Measurements from ENCODE around the gene ACTR8. TPM values are rescaled to one million over a fixed set of nuclear protein-coding genes. Genes with fewer than 3 reads are reported as not detected.

ACTR8 gene
- total RNA-seq, 3 donors from 2014 or later: 20.0 to 29.0 (median 22.6) TPM

DNA sequence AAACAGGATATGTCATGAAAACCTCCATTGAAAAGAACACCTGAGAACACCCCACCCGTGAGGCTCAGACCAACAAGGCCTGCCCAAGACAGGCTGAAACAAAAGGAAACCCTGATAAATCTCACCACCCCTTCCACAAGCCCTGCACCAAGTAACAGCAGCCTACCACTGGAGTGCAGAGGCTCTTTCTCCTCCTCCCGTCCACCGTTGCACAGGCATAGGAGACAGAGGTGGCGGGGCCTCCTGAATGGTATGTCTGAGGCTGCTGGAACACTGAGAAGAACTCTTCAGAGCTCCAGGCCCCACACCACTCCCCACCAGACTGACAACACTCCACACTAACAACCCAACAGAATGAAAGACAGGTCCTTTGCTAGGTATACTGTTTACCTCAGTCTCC, 57.2 kb downstream of the ACTR8 start:
- Histone ChIP-seq H3K9me3 (no peaks in the 10 kb centered on the region), H3K4me1 (no peaks in the 10 kb centered on the region), H3K36me3 (no peaks in the 10 kb centered on the region), H3K4me3 (no peak overlapping the region), H3K27ac (no peak overlapping the region), H3K27me3 (no peaks in the 10 kb centered on the region)
- intact Hi-C loops (cut with DNase I; ENCODE audit: low total_unique reads): no loop called here
- DNase-seq (ENCODE audit: low spot score in 2 of 2): no peak
- TF ChIP-seq POLR2A (IDR thresholded peaks at IDR 0.05) (no peak), POLR2AphosphoS5 (IDR thresholded peaks at IDR 0.05) (no peak)
- TF ChIP-seq, protein P1, sequence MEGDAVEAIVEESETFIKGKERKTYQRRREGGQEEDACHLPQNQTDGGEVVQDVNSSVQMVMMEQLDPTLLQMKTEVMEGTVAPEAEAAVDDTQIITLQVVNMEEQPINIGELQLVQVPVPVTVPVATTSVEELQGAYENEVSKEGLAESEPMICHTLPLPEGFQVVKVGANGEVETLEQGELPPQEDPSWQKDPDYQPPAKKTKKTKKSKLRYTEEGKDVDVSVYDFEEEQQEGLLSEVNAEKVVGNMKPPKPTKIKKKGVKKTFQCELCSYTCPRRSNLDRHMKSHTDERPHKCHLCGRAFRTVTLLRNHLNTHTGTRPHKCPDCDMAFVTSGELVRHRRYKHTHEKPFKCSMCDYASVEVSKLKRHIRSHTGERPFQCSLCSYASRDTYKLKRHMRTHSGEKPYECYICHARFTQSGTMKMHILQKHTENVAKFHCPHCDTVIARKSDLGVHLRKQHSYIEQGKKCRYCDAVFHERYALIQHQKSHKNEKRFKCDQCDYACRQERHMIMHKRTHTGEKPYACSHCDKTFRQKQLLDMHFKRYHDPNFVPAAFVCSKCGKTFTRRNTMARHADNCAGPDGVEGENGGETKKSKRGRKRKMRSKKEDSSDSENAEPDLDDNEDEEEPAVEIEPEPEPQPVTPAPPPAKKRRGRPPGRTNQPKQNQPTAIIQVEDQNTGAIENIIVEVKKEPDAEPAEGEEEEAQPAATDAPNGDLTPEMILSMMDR (IDR thresholded peaks at IDR 0.05): no peak

DNA sequence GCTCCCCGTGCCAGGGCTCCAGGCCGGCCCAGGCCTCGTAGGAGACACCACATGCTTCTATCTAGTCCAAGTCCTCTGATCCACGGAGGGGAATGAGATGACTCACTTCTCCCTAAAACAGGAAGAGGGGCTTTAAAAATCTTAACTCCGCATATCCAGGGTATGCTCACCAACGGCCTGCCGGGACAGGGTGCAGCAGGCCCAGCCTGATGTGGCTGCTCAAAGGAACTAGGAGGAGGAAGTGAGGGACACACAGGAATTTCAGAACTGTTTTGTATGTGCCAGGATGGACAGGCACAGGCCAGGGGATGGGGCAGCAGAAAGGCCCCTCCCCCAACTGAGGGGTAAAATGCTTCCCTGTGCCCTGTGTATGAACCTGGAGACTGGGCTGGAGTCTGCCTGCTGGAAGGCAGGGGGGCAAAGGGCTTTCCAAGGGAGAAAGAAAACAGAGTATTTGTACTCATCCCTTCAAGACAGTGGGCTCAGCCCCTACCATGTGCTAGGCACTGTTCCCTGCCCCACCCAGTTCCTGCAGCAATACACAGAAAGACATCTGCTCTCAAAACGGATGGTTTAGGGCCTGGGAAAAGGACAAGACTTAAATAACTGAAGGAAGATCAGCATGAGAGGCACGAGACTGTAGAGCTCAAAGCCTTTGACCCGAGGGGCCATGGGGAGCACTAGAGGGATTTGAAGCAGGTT, 57.8 kb downstream of the ACTR8 start:
- TF ChIP-seq POLR2A (IDR thresholded peaks at IDR 0.05) (no peak), POLR2AphosphoS5 (IDR thresholded peaks at IDR 0.05) (no peak)
- TF ChIP-seq, protein P1 (IDR thresholded peaks at IDR 0.05): no peak
- no peak for DNase-seq (ENCODE audit: low spot score in 2 of 2)
- H3K9me3 ChIP-seq: no peaks in the 10 kb centered on the region
- no peak overlapping the region for H3K27ac ChIP-seq
- H3K36me3 ChIP-seq: no peaks in the 10 kb centered on the region
- no peaks in the 10 kb centered on the region for H3K4me1 ChIP-seq
- H3K4me3 ChIP-seq: no peak overlapping the region
- intact Hi-C loops (cut with DNase I; ENCODE audit: low total_unique reads): no loop called here
- H3K27me3 ChIP-seq: no peaks in the 10 kb centered on the region

DNA sequence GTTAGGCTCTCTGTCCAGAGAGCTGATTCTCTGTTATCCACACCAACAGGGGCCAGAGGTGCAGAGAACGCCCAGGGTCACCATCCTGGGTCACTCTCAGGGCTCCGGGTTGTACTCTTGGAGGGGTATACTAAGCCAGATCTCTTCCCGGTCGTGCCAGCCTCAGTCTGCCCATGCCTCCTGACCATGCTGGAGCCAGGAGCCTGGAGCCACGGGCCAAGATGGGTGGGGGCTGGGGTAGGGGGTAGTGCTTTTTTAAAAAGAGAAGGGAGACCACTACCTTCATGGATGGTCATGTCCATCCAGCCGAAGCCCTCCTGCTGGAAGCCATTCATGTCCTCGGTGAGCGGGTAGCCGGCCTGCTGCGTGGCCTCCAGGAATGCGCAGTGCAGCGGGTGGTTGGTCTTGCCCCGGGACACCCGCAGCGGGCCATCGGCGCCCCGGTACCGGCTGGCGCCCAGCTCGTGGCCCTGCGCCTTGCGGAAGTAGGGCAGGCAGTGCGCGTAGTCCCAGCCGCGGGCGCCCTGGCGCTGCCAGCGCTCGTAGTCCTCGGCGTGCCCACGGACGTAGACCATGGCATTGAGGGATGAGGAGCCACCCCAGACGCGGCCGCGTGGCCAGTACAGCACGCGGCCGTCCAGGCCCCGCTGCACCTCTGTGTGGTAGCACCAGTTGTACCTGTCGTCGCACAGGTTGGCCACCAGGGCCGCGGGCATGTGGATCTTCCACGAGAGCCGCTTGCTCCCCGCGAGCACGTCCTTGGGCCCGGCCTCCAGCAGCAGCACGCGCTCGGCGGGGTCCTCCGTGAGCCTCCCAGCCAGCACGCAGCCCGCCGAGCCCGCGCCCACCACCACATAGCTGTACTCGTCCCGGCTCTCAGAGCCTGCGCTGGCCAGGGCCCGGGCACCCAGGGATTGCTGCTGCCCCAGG, 58.7 kb downstream of the ACTR8 start:
- H3K27ac ChIP-seq: no peak overlapping the region
- intact Hi-C loops (cut with DNase I; ENCODE audit: low total_unique reads): no loop called here
- no peak overlapping the region for H3K4me3 ChIP-seq
- TF ChIP-seq POLR2AphosphoS5 (IDR thresholded peaks at IDR 0.05) (no peak), POLR2A (IDR thresholded peaks at IDR 0.05) (no peak)
- TF ChIP-seq, protein P1 (IDR thresholded peaks at IDR 0.05): no peak
- H3K27me3 ChIP-seq: no peaks in the 10 kb centered on the region
- DNase-seq (ENCODE audit: low spot score in 2 of 2): no peak
- H3K4me1 ChIP-seq: no peaks in the 10 kb centered on the region
- no peaks in the 10 kb centered on the region for H3K36me3 ChIP-seq
- no peaks in the 10 kb centered on the region for H3K9me3 ChIP-seq

DNA sequence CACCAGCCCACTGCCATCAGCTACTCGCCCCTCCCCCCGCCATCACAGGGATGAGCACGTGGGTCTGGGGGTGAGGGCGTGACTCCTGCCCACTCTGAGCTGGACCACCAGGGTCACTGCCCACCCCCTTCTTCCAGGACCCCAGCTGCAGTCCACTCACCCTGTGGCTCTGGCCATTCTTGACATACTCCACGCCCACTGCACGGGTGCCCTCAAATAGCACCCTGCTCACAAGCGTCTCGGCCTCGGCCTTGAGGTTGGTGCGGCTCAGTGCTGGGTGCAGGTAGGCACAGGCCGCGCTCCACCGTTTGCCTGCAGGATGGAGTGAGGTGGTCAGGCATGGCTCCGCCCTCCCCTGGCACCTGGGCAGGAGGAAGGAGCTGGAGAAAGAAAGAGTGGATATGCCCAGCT, 59.6 kb downstream of the ACTR8 start:
- intact Hi-C loops (cut with DNase I; ENCODE audit: low total_unique reads): no loop called here
- peaks cover 2% of the 10 kb centered on the region for H3K36me3 ChIP-seq
- H3K4me3 ChIP-seq: no peak overlapping the region
- no peaks in the 10 kb centered on the region for H3K4me1 ChIP-seq
- no peak for DNase-seq (ENCODE audit: low spot score in 2 of 2)
- TF ChIP-seq, protein P1 (IDR thresholded peaks at IDR 0.05): no peak
- TF ChIP-seq POLR2A (IDR thresholded peaks at IDR 0.05): no peak
- TF ChIP-seq POLR2AphosphoS5 (IDR thresholded peaks at IDR 0.05): no peak
- H3K9me3 ChIP-seq: no peaks in the 10 kb centered on the region
- H3K27ac ChIP-seq: no peak overlapping the region
- H3K27me3 ChIP-seq: no peaks in the 10 kb centered on the region

DNA sequence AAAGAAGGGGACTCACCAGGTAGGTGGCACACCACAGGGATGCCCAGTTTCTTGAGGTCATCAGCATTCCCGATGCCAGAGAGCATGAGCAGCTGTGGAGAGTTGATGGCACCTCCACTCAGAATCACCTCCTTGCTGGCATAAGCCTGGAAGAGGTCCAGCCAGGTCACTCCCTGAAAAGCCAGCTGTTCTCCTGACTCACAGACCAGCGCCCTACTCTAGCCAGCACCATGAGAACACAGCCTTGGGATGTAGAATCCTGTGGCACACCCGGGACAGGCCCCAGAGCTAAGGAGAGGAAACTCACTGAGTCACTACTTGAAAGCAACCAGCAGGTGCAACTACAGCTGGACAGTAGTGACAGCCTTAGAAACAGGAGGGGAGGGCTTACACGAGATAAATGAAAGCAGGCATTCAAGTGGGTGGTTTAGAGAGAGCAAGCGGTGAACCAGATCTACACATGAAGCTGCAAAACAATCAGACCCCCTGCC, 60.3 kb downstream of the ACTR8 start:
- H3K9me3 ChIP-seq: no peaks in the 10 kb centered on the region
- H3K27ac ChIP-seq: no peak overlapping the region
- TF ChIP-seq POLR2AphosphoS5 (IDR thresholded peaks at IDR 0.05) (no peak), POLR2A (IDR thresholded peaks at IDR 0.05) (no peak)
- TF ChIP-seq, protein P1 (IDR thresholded peaks at IDR 0.05): no peak
- no peaks in the 10 kb centered on the region for H3K27me3 ChIP-seq
- H3K4me3 ChIP-seq: no peak overlapping the region
- no peaks in the 10 kb centered on the region for H3K4me1 ChIP-seq
- intact Hi-C loops (cut with DNase I; ENCODE audit: low total_unique reads): no loop called here
- no peak for DNase-seq (ENCODE audit: low spot score in 2 of 2)
- peaks cover 5% of the 10 kb centered on the region for H3K36me3 ChIP-seq
